ENCODE data around the gene PPP6R1.

GRCh38 chr19:55257461-55258420 is 1.1 kb downstream of the PPP6R1 start:
- TF ChIP-seq TEAD4 (IDR thresholded peaks at IDR 0.05): no peak
- no peak for TF ChIP-seq REST (IDR thresholded peaks at IDR 0.05; ENCODE audit: low read depth)
- no peak for TF ChIP-seq MAX (IDR thresholded peaks at IDR 0.05)
- no peak for TF ChIP-seq RAD21 (IDR thresholded peaks at IDR 0.05; ENCODE audit: low read depth)
- TF ChIP-seq EGR1 (IDR thresholded peaks at IDR 0.05): no peak
- no peak for TF ChIP-seq ZBTB7A (IDR thresholded peaks at IDR 0.05; ENCODE audit: low read depth)
- TF ChIP-seq CEBPB (IDR thresholded peaks at IDR 0.05): no peak
- TF ChIP-seq USF1 (IDR thresholded peaks at IDR 0.05): no peak
- TF ChIP-seq TAF1 (IDR thresholded peaks at IDR 0.05; ENCODE audit: low read depth): no peak
- TF ChIP-seq EP300 (IDR thresholded peaks at IDR 0.05; ENCODE audit: borderline replicate concordance): no peak
- no peak for TF ChIP-seq FOXM1 (IDR thresholded peaks at IDR 0.05; ENCODE audit: borderline replicate concordance, low read depth)

All from Ishikawa (cell line).